Erythroblast (primary cell): Measurements from ENCODE around the gene GRIK2.

Experiments
- GATA1 ChIP-seq: IDR thresholded peaks from 2 replicates; pipeline ENCODE4 v1.6.1; 2011; ENCODE audit warnings: low read depth, mild to moderate bottlenecking, control low read depth, low read length, moderate library complexity
- POLR2A ChIP-seq: IDR thresholded peaks from 2 replicates; pipeline ENCODE4 v1.6.1; 2011; ENCODE audit warnings: mild to moderate bottlenecking, low read length

DNA sequence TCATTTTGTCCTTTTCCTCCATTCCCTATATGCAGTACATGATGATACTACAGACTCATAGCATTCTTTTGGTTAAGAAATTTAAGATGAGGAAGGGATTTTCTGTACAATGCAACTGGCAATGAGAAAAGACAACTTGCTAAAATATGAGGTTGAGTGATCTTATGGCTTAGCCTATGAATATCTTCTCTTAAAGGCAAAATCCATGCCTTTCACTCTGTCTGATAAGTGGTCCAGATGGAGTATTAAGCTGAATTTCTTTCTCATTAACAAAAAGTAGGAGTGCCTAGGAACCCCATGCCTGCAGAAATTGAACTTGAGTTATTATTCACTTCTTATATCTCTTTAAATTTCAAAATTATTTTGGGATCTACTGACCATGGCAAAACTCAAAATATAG is 135.3 kb downstream of the GRIK2 start:
- TF ChIP-seq POLR2A (no peak), GATA1 (no peak)
